Kidney epithelial cell (primary cell): ENCODE data around the gene LPAR3. TPM values are rescaled to one million over a fixed set of nuclear protein-coding genes. Genes with fewer than 3 reads are reported as not detected.

Experiments used
- DNase-seq: peaks from one replicate; pipeline ENCODE4 v3.0.0-alpha.2; 2010; ENCODE audit warnings: low read depth
- H3K27me3 ChIP-seq: 2 replicates; pipeline ENCODE4 v1.6.0; 2011; ENCODE audit warnings: low read length; ENCODE audit not compliant: control insufficient read depth, insufficient read depth
- H3K36me3 ChIP-seq: 2 replicates; pipeline ENCODE4 v1.5.1; 2011; ENCODE audit warnings: low read length; ENCODE audit not compliant: control insufficient read depth, insufficient read depth
- H3K4me3 ChIP-seq: 2 replicates; pipeline ENCODE4 v1.5.1; 2011; ENCODE audit warnings: low read depth, mild to moderate bottlenecking, control low read depth, low read length
- CTCF ChIP-seq: IDR thresholded peaks from 2 replicates; pipeline ENCODE4 v1.5.1; 2011; ENCODE audit warnings: mild to moderate bottlenecking, moderate library complexity, low read length, control low read depth, inconsistent platforms; ENCODE audit not compliant: insufficient read depth, poor library complexity, severe bottlenecking
- total RNA-seq: library from RNA; depleted of rRNA; stranded (reverse); fragments of >200 nt; gene quantifications from 2 replicates; pipeline ENCODE4 v1.2.3, GENCODE V29; 2015

Gene LPAR3
- total RNA-seq, 1 donor from 2014 or later = 0.58 TPM

GRCh38 chr1:84810343-84810742 lies 82.7 kb downstream of the LPAR3 start:
- no peak for DNase-seq
- Histone ChIP-seq H3K4me3 (no peak overlapping the region), H3K36me3 (no peaks in the 10 kb centered on the region), H3K27me3 (no peaks in the 10 kb centered on the region)
- TF ChIP-seq CTCF = no peak

GRCh38 chr1:84809023-84809422 lies 84.0 kb downstream of the LPAR3 start:
- DNase-seq = no peak
- TF ChIP-seq CTCF = no peak
- Histone ChIP-seq H3K36me3 (no peaks in the 10 kb centered on the region), H3K27me3 (no peaks in the 10 kb centered on the region), H3K4me3 (no peak overlapping the region)

GRCh38 chr1:84803604-84804003 lies 89.4 kb downstream of the LPAR3 start:
- no peak for DNase-seq
- Histone ChIP-seq H3K36me3 (no peaks in the 10 kb centered on the region), H3K4me3 (no peak overlapping the region), H3K27me3 (no peaks in the 10 kb centered on the region)
- no peak for TF ChIP-seq CTCF

GRCh38 chr1:84802567-84803232 lies 90.3 kb downstream of the LPAR3 start:
- H3K27me3 ChIP-seq = no peaks in the 10 kb centered on the region
- no peak for TF ChIP-seq CTCF
- DNase-seq = no peak
- H3K4me3 ChIP-seq = no peak overlapping the region
- no peaks in the 10 kb centered on the region for H3K36me3 ChIP-seq

GRCh38 chr1:84800090-84801073 lies 92.6 kb downstream of the LPAR3 start:
- no peak for TF ChIP-seq CTCF
- H3K36me3 ChIP-seq = no peaks in the 10 kb centered on the region
- H3K27me3 ChIP-seq = no peaks in the 10 kb centered on the region
- no peak for DNase-seq
- H3K4me3 ChIP-seq = no peak overlapping the region
